HG03060 (cell line): ENCODE data around the gene UBE2V1.
"Not testable (repeated sequence)": the region's sequence is repeated elsewhere in the genome, so short reads cannot be mapped to it uniquely, and the experiment has no call there.

Experiments
- ATAC-seq: cut with Tn5 transposase; IDR thresholded peaks from one replicate; pipeline ENCODE4 v1.9.1; 2021; ENCODE audit warnings: low read depth, moderate number of reproducible peaks; ENCODE audit not compliant: unreplicated experiment

UBE2V1 gene

GRCh38 chr20:50138120-50138478 is 25.1 kb upstream of the UBE2V1 start:
- no peak for ATAC-seq

- ATAC-seq = not testable (repeated sequence)
These were observed 24.8 kb upstream of the UBE2V1 start for GRCh38 chr20:50137702-50138101.

GRCh38 chr20:50136822-50137599 is 24.1 kb upstream of the UBE2V1 start:
- ATAC-seq = no peak

- ATAC-seq = not testable (repeated sequence)
These were observed 22.2 kb upstream of the UBE2V1 start for GRCh38 chr20:50135157-50135556.

GRCh38 chr20:50133474-50134217 is 20.7 kb upstream of the UBE2V1 start:
- no peak for ATAC-seq

GRCh38 chr20:50133041-50133440 is 20.1 kb upstream of the UBE2V1 start:
- no peak for ATAC-seq

GRCh38 chr20:50130995-50131394 is 18.0 kb upstream of the UBE2V1 start:
- ATAC-seq = no peak

- ATAC-seq = no peak
These were observed 17.4 kb upstream of the UBE2V1 start for GRCh38 chr20:50130356-50130723.

GRCh38 chr20:50129662-50130355 is 16.9 kb upstream of the UBE2V1 start:
- ATAC-seq = no peak

GRCh38 chr20:50128520-50128905 is 15.6 kb upstream of the UBE2V1 start:
- ATAC-seq = no peak

- no peak for ATAC-seq
These were observed 14.9 kb upstream of the UBE2V1 start for GRCh38 chr20:50127587-50128519.

- no peak for ATAC-seq
These were observed 13.7 kb upstream of the UBE2V1 start for GRCh38 chr20:50126662-50127061.

- ATAC-seq = no peak
These were observed 12.3 kb upstream of the UBE2V1 start for GRCh38 chr20:50125279-50125678.

- ATAC-seq = no peak
These were observed 11.5 kb upstream of the UBE2V1 start for GRCh38 chr20:50124496-50124895.

GRCh38 chr20:50123418-50123817 is 10.5 kb upstream of the UBE2V1 start:
- ATAC-seq = no peak

- no peak for ATAC-seq
These were observed 9.8 kb upstream of the UBE2V1 start for GRCh38 chr20:50122763-50123162.

- ATAC-seq = no peak
These were observed 8.9 kb upstream of the UBE2V1 start for GRCh38 chr20:50121858-50122271.

- no peak for ATAC-seq
These were observed 8.2 kb upstream of the UBE2V1 start for GRCh38 chr20:50120935-50121693.

- no peak for ATAC-seq
These were observed 5.3 kb upstream of the UBE2V1 start for GRCh38 chr20:50118203-50118602.
